Upper lobe of left lung (tissue), 6 donors: ENCODE results near the gene EFNA3. TPM values are rescaled to one million over a fixed set of nuclear protein-coding genes. Genes with fewer than 3 reads are reported as not detected.

Experiments
- ATAC-seq, 2 donors: fragments of 200-7000 bp; cut with Tn5 transposase; one replicate each; pipeline ENCODE4 v1.9.1; 2022; ENCODE audit warnings: mild to moderate bottlenecking in 2 of 2, moderate library complexity in 2 of 2; ENCODE audit not compliant: low FRiP score in 2 of 2
- DNase-seq, 2 donors: peaks; one replicate each; pipeline ENCODE4 v3.0.0-alpha.2; 2019 to 2020
- H3K27ac ChIP-seq, 4 donors: fragments of 200-600 bp; sonication (generic); one replicate each; pipeline ENCODE4 v1.5.1; 2016 to 2019
- H3K27me3 ChIP-seq, 4 donors: fragments of 200-600 bp; sonication (generic); one replicate each; pipeline ENCODE4 v1.5.1; 2017 to 2019
- H3K36me3 ChIP-seq, 4 donors: fragments of 200-600 bp; sonication (generic); one replicate each; pipeline ENCODE4 v1.5.1; 2016 to 2019
- H3K4me1 ChIP-seq, 4 donors: fragments of 200-600 bp; sonication (generic); one replicate each; pipeline ENCODE4 v1.5.1; 2018 to 2019
- H3K4me3 ChIP-seq, 4 donors: fragments of 200-600 bp; sonication (generic); one replicate each; pipeline ENCODE4 v1.5.1; 2017 to 2019; ENCODE audit warnings: mild to moderate bottlenecking in 2 of 4, moderate library complexity in 1 of 4
- H3K9me3 ChIP-seq, 4 donors: fragments of 200-600 bp; sonication (generic); one replicate each; pipeline ENCODE4 v1.5.1; 2018 to 2019
- EP300 ChIP-seq, 4 donors: sonication (generic); formaldehyde crosslinking; IDR thresholded peaks; one replicate each; pipeline ENCODE4 v1.5.1; 2017; ENCODE audit warnings: antibody characterized with exemption in 4 of 4, control low read depth in 2 of 4
- POLR2A ChIP-seq, 4 donors: fragments of 450-650 bp; IDR thresholded peaks; one replicate each; pipeline ENCODE4 v1.5.1; 2016 to 2017; ENCODE audit warnings: antibody characterized with exemption in 4 of 4, mild to moderate bottlenecking in 2 of 4
- POLR2AphosphoS5 ChIP-seq, 2 donors: sonication (generic); formaldehyde crosslinking; IDR thresholded peaks; one replicate each; pipeline ENCODE4 v1.5.1; 2017; ENCODE audit warnings: antibody characterized with exemption in 2 of 2
- WGBS, 2 donors: methylation state at CpG; one replicate each; pipeline ENCODE4 v1.1.5; 2017 to 2018; 5-methylcytosine and 5-hydroxymethylcytosine counted together
- total RNA-seq, 6 donors: library from RNA; depleted of rRNA in 4 of 6; stranded (reverse); fragments of >200 nt in 4 of 6; gene quantifications; one replicate each; pipeline versions ENCODE4 v1.1.0 to v1.2.1, GENCODE V29; 2016 to 2021
- TF ChIP-seq, protein P1 (sequence below), 6 experiments: fragments of 450-650 bp in 4 of 6; fragments of 200-600 bp in 2 of 6; sonication (generic) in 2 of 6; IDR thresholded peaks; one replicate each; pipeline ENCODE4 v1.5.1; 2016 to 2019; ENCODE audit warnings: antibody characterized with exemption in 6 of 6
- donor health status: DM: no; HTN: no; CAD: no; lungs with moderate emphysema.
- donor health status: DM: no; HTN: yes; CAD: no; lungs with severe emphysema.

The EFNA3 gene
- total RNA-seq, 6 donors from 2014 or later = 0.33 to 2.1 (median 1.4) TPM

DNA sequence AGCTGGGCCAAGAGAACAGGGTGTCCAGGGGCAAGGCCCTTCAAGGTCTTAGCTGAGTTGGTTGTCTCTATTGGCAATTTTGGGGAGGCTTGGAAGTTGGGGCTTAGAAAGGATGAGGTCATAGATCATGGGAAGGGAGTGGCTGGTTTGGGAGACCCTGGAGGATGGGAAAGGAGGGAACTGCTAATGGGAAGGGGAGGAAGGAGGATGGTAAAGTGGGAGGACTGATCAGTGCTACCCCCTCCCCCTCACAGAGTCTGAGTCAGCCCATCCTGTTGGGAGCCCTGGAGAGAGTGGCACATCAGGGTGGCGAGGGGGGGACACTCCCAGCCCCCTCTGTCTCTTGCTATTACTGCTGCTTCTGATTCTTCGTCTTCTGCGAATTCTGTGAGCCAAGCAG lies 10.0 kb upstream of the EFNA3 start:
- ATAC-seq (no peak), DNase-seq (no peak)
- WGBS, 2 donors = 94 to 98% methylated on average over 3 of the region's 3 CpGs
- Histone ChIP-seq H3K27ac (no peak overlapping the region), H3K4me1 (peaks cover 15 to 35% (median 25%) of the 10 kb centered on the region in 4 donors), H3K27me3 (no peaks in the 10 kb centered on the region), H3K4me3 (no peak overlapping the region), H3K9me3 (no peaks in the 10 kb centered on the region), H3K36me3 (peaks cover 0 to 3% (median 2%) of the 10 kb centered on the region in 4 donors)
- TF ChIP-seq POLR2A (IDR thresholded peaks at IDR 0.05) (no peak), POLR2AphosphoS5 (IDR thresholded peaks at IDR 0.05) (no peak), EP300 (IDR thresholded peaks at IDR 0.05) (no peak)
- TF ChIP-seq, protein P1, sequence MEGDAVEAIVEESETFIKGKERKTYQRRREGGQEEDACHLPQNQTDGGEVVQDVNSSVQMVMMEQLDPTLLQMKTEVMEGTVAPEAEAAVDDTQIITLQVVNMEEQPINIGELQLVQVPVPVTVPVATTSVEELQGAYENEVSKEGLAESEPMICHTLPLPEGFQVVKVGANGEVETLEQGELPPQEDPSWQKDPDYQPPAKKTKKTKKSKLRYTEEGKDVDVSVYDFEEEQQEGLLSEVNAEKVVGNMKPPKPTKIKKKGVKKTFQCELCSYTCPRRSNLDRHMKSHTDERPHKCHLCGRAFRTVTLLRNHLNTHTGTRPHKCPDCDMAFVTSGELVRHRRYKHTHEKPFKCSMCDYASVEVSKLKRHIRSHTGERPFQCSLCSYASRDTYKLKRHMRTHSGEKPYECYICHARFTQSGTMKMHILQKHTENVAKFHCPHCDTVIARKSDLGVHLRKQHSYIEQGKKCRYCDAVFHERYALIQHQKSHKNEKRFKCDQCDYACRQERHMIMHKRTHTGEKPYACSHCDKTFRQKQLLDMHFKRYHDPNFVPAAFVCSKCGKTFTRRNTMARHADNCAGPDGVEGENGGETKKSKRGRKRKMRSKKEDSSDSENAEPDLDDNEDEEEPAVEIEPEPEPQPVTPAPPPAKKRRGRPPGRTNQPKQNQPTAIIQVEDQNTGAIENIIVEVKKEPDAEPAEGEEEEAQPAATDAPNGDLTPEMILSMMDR (IDR thresholded peaks at IDR 0.05) = no peak

DNA sequence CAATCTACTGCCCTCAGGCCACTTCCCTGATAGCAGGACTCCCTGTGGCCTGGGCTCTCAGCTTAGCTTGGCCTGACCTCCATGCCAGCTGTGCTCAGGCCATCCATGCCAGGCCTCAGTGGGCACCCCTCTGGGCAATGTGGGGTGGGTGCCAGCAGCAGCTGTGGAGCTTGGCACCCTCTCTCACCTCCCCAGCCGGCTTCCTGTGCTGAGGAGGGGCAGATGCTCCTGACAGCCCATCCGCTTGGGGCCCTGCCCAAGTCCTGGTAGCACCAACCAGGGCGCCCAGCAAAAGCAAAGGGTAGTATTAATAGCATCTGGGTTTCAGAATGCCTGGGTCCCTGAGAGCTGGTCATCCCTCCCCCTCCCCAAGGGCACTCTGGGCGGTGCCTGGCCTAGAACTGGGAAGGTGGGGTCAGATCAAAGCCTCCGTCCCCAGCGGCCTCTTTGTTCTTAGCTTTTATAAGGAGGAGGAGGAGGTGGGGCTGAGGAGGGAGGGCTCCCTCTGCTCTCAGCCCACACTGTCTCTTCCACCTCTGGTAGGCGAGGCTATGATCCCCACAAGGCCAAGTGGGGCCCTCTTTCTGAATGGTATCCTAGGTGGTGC lies 9.0 kb upstream of the EFNA3 start:
- Histone ChIP-seq H3K4me3 (no peak overlapping the region), H3K27me3 (no peaks in the 10 kb centered on the region), H3K36me3 (peaks cover 0 to 3% (median 2%) of the 10 kb centered on the region in 4 donors), H3K4me1 (peaks cover 15 to 25% (median 18%) of the 10 kb centered on the region in 4 donors), H3K27ac (no peak overlapping the region), H3K9me3 (no peaks in the 10 kb centered on the region)
- ATAC-seq = no peak
- no peak for TF ChIP-seq POLR2AphosphoS5 (IDR thresholded peaks at IDR 0.05)
- no peak for TF ChIP-seq EP300 (IDR thresholded peaks at IDR 0.05)
- no peak for TF ChIP-seq POLR2A (IDR thresholded peaks at IDR 0.05)
- TF ChIP-seq, protein P1 (IDR thresholded peaks at IDR 0.05) = no peak
- WGBS, 2 donors = 65 to 67% methylated on average over 4 to 7 of the region's 7 CpGs
- DNase-seq = no peak

DNA sequence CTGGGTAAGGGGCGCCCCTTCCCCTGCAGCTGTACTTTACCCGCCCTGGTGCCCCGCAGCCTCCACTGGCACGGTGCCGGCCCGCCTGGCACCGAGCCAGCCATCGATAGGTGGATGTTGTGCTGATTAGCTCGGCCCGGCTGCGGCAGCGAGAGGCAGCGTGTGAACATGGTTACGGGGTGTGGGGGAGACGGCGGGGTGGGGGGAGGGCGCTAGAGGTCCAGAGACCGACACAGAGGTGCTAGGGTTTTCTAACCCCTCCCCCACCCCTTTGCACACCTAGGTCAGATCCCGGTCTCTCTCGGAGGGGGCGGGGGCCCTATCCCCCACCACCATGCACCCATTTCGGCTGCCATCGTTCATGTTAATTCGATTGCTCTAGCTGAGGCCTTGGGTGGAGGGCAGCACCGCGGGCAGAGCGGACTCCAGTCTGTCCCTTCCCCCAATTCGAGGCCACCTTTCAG lies 8.4 kb upstream of the EFNA3 start:
- Histone ChIP-seq H3K9me3 (no peaks in the 10 kb centered on the region), H3K4me1 (peaks cover 15 to 25% (median 17%) of the 10 kb centered on the region in 4 donors), H3K4me3 (peak overlapping the region in 3 of 4 donors; percentile 40 to 47 (median 44)), H3K36me3 (peaks cover 0 to 3% (median 2%) of the 10 kb centered on the region in 4 donors), H3K27me3 (no peaks in the 10 kb centered on the region), H3K27ac (peak overlapping the region in 1 of 4 donors; percentile 65)
- TF ChIP-seq EP300 (IDR thresholded peaks at IDR 0.05) = no peak
- no peak for TF ChIP-seq POLR2AphosphoS5 (IDR thresholded peaks at IDR 0.05)
- TF ChIP-seq POLR2A (IDR thresholded peaks at IDR 0.05) = no peak
- TF ChIP-seq, protein P1 (IDR thresholded peaks at IDR 0.05) = no peak
- ATAC-seq (no peak), DNase-seq (peak in 1 of 2 donors; percentile 86)
- WGBS, 2 donors = 51 to 52% methylated on average over 21 to 25 of the region's 28 CpGs

DNA sequence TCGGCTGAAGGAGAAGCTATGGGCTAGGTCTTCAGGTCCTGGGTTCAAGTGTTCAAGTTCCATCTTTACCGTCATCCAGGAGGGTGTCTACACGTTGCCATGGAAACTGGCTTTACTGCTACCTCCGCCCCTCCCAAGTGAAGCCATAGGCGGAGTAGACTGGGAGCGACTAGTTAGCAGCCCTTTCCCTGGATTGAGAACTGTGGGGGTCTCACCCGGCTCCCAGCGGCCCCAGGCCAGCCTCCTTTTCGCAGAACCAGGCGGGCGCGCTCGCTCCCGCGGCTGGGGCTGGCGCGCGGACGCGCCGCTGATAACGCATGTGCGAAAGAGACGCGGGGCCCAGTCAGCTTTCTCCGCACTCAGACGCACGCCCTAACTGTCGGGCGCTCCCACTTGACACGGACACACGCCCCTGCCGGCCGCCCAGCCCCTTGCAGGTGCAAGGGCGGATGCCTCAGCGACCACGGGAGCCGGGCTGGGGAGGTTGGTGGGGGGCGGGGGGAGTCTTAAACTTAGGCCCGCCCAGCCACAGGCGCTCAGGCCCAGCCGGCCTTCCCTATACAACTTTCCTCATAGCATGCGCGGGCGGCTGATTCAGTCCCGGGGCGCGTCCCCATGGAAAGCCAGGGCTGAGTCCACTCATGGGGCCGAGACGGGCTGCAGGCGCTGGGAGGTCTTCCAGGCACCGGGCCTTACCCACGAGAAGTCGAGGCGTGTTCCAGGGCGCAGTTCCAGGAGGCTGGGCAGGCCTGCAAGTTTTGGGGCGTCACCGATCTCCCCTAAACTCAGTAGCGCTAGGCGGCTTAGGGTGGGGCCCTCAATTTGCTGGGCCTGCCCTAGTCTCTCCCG lies 7.7 kb upstream of the EFNA3 start:
- ATAC-seq (peak; percentile 80 to 90), DNase-seq (peak; percentile 83 to 95)
- H3K27me3 ChIP-seq = no peaks in the 10 kb centered on the region
- TF ChIP-seq POLR2AphosphoS5 (IDR thresholded peaks at IDR 0.05) = no peak
- peak in 1 of 4 donors; percentile 36 for TF ChIP-seq POLR2A (IDR thresholded peaks at IDR 0.05)
- no peak for TF ChIP-seq EP300 (IDR thresholded peaks at IDR 0.05)
- TF ChIP-seq, protein P1 (IDR thresholded peaks at IDR 0.05) = peak; percentile 38 to 70 (median 56)
- H3K27ac ChIP-seq = peak overlapping the region in 3 of 4 donors; percentile 12 to 65 (median 27)
- H3K36me3 ChIP-seq = peaks cover 0 to 3% (median 2%) of the 10 kb centered on the region in 4 donors
- WGBS, 2 donors = 8 to 11% methylated on average over 32 to 48 of the region's 61 CpGs
- no peaks in the 10 kb centered on the region for H3K9me3 ChIP-seq
- peaks cover 15 to 25% (median 17%) of the 10 kb centered on the region in 4 donors for H3K4me1 ChIP-seq
- H3K4me3 ChIP-seq = peak overlapping the region; percentile 0 to 47 (median 42)
